K562 (cell line): ENCODE measurements around the gene MRPS6. TPM values are rescaled to one million over a fixed set of nuclear protein-coding genes. Genes with fewer than 3 reads are reported as not detected.

Experiments used
- CHAMP1 ChIP-seq: fragments of 450-650 bp; IDR thresholded peaks from 2 replicates; pipeline ENCODE4 v1.6.1; 2016; ENCODE audit warnings: mild to moderate bottlenecking
- CREB1 ChIP-seq, 2 experiments: sonication (generic) in 1 of 2; formaldehyde crosslinking in 1 of 2; IDR thresholded peaks; 2 replicates each; pipeline versions ENCODE4 v1.6.1 to v1.8.0; 2012 to 2022; ENCODE audit warnings: inconsistent platforms in 1 of 2, mild to moderate bottlenecking in 1 of 2, missing genetic modification reagents in 1 of 2, moderate library complexity in 1 of 2
- DPF2 ChIP-seq: fragments of 450-650 bp; IDR thresholded peaks from 2 replicates; pipeline ENCODE4 v1.6.1; 2016
- GABPA ChIP-seq: fragments of 200-800 bp; sonication (Bioruptor generic); conservative IDR thresholded peaks from 2 replicates; pipeline ENCODE4 v1.6.1; 2016; ENCODE audit warnings: low read depth, missing genetic modification characterization, missing compliant biosample characterization
- GABPB2 ChIP-seq: fragments of 250-450 bp; sonication (Bioruptor Pico); conservative IDR thresholded peaks from 2 replicates; pipeline ENCODE4 v1.5.1; 2021; ENCODE audit warnings: mild to moderate bottlenecking
- HDAC6 ChIP-seq: IDR thresholded peaks from 2 replicates; pipeline ENCODE4 v1.6.1; 2012; ENCODE audit warnings: low read depth, mild to moderate bottlenecking, control low read depth, inconsistent platforms, low read length, moderate library complexity
- HSF4 ChIP-seq: fragments of 250-450 bp; sonication (Bioruptor Pico); IDR thresholded peaks from 2 replicates; pipeline ENCODE4 v2.1.2; 2022; ENCODE audit warnings: mild to moderate bottlenecking, moderate library complexity, borderline replicate concordance
- MECOM ChIP-seq: fragments of 250-450 bp; sonication (Bioruptor Pico); IDR thresholded peaks from 2 replicates; pipeline ENCODE4 v1.8.0; 2022; ENCODE audit warnings: inconsistent platforms
- PRDM10 ChIP-seq: fragments of 450-650 bp; IDR thresholded peaks from 2 replicates; pipeline ENCODE4 v1.6.1; 2018; ENCODE audit not compliant: partially characterized antibody
- PRPF4 ChIP-seq: fragments of 200-400 bp; formaldehyde crosslinking; IDR thresholded peaks from one replicate; pipeline ENCODE4 v1.6.1; 2017; ENCODE audit warnings: low read length, low read depth, mild to moderate bottlenecking; ENCODE audit not compliant: insufficient read depth, poor library complexity, severe bottlenecking
- PURB ChIP-seq: sonication (generic); formaldehyde crosslinking; IDR thresholded peaks from 2 replicates; pipeline ENCODE4 v1.9.0; 2021; ENCODE audit warnings: low read depth, mild to moderate bottlenecking, missing genetic modification reagents
- SNAPC5 ChIP-seq: fragments of 250-450 bp; sonication (Bioruptor Pico); IDR thresholded peaks from 2 replicates; pipeline ENCODE4 v1.8.0; 2021; ENCODE audit warnings: moderate library complexity, mild to moderate bottlenecking, inconsistent platforms
- ZNF140 ChIP-seq: fragments of 250-450 bp; sonication (Bioruptor Pico); IDR thresholded peaks from 2 replicates; pipeline ENCODE4 v1.8.0; 2021; ENCODE audit warnings: moderate library complexity, mild to moderate bottlenecking, inconsistent platforms
- ZNF561 ChIP-seq: fragments of 450-650 bp; formaldehyde crosslinking; conservative IDR thresholded peaks from 2 replicates; pipeline ENCODE4 v1.4.0; 2020; ENCODE audit warnings: mild to moderate bottlenecking, moderate library complexity
- ZNF740 ChIP-seq, 3 experiments: fragments of 200-800 bp in 1 of 3; sonication (Bioruptor generic) in 1 of 3; sonication (generic) in 1 of 3; formaldehyde crosslinking in 1 of 3; IDR thresholded peaks; 2 replicates each; pipeline versions ENCODE4 v1.6.1 to v1.8.0; 2016 to 2022; ENCODE audit warnings: mild to moderate bottlenecking in 2 of 3, missing compliant biosample characterization in 2 of 3, missing genetic modification characterization in 2 of 3, missing genetic modification reagents in 1 of 3
- polyA plus RNA-seq, 8 experiments: library from polyadenylated mRNA; depleted of rRNA in 4 of 8; stranded (reverse) in 5 of 8; unstranded in 3 of 8; fragments of >200 nt; fragmentation: Nextera tagmentation in 2 of 8; fragmentation: Illumina TruSeq in 1 of 8; extraction: Ambion mirVana in 2 of 8; extraction: Trizol in 1 of 8; gene quantifications; 2 replicates each; pipeline versions ENCODE4 v1.2.1 to v1.2.3, GENCODE V29; 2011 to 2014; ENCODE audit warnings: inconsistent platforms in 1 of 8, missing spikeins in 1 of 8
- total RNA-seq, 7 experiments: library from RNA; depleted of rRNA in 6 of 7; stranded (reverse); fragments of >200 nt in 6 of 7; fragmentation: Illumina TruSeq in 2 of 7; extraction: Trizol in 2 of 7; gene quantifications; 2 replicates each; pipeline versions ENCODE4 v1.2.1 to v1.2.3, GENCODE V29; 2011 to 2021; ENCODE audit warnings: low replicate concordance in 1 of 7
- TF ChIP-seq, protein P1 (sequence below): fragments of 250-450 bp; sonication (Bioruptor Pico); IDR thresholded peaks from 2 replicates; pipeline ENCODE4 v1.4.0; 2020; ENCODE audit warnings: mild to moderate bottlenecking, moderate library complexity, borderline replicate concordance

Gene MRPS6
- total and polyA plus RNA-seq, 9 of the 15 experiments (the other 6 are each of a cell fraction or from before 2014, with no cell fraction given), result 26.1 to 72.0 (median 39.3) TPM

- TF ChIP-seq PRDM10 (peak; percentile 81), MECOM (CRISPR knock-in tag) (no peak), GABPA (tag) (peak; percentile 48), ZNF561 (CRISPR knock-in tag) (no peak), SNAPC5 (CRISPR knock-in tag) (no peak), CREB1 (IDR thresholded peaks at IDR 0.05) (peak; percentile 84), CREB1 (CRISPR knock-in tag; IDR thresholded peaks at IDR 0.05) (peak; percentile 91), DPF2 (peak; percentile 75), HDAC6 (no peak), PURB (CRISPR knock-in tag) (no peak), ZNF140 (CRISPR knock-in tag) (no peak), HSF4 (CRISPR knock-in tag) (no peak), CHAMP1 (no peak), ZNF740 (CRISPR knock-in tag; IDR thresholded peaks at IDR 0.05) (no peak), ZNF740 (tag; IDR thresholded peaks at IDR 0.05) (no peak), PRPF4 (no peak), GABPB2 (CRISPR knock-in tag) (no peak)
- TF ChIP-seq, protein P1, sequence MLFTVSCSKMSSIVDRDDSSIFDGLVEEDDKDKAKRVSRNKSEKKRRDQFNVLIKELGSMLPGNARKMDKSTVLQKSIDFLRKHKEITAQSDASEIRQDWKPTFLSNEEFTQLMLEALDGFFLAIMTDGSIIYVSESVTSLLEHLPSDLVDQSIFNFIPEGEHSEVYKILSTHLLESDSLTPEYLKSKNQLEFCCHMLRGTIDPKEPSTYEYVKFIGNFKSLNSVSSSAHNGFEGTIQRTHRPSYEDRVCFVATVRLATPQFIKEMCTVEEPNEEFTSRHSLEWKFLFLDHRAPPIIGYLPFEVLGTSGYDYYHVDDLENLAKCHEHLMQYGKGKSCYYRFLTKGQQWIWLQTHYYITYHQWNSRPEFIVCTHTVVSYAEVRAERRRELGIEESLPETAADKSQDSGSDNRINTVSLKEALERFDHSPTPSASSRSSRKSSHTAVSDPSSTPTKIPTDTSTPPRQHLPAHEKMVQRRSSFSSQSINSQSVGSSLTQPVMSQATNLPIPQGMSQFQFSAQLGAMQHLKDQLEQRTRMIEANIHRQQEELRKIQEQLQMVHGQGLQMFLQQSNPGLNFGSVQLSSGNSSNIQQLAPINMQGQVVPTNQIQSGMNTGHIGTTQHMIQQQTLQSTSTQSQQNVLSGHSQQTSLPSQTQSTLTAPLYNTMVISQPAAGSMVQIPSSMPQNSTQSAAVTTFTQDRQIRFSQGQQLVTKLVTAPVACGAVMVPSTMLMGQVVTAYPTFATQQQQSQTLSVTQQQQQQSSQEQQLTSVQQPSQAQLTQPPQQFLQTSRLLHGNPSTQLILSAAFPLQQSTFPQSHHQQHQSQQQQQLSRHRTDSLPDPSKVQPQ, result no peak
These were observed 43.4 kb upstream of the MRPS6 start (continued) for GRCh38 chr21:34029743-34030528.
